CD8-positive, alpha-beta memory T cell (primary cell): Measurements from ENCODE around the gene NTRK2. TPM values are rescaled to one million over a fixed set of nuclear protein-coding genes. Genes with fewer than 3 reads are reported as not detected.

Source experiments
- CTCF ChIA-PET: fragments of 350-600 bp; sonication (Branson Sonifier 250); formaldehyde crosslinking; loops from one replicate; lab custom pipeline; 2021; ENCODE audit warnings: antibody characterized with exemption; lab: Charles Lee
- POLR2A ChIA-PET: fragments of 350-600 bp; sonication (Branson Sonifier 250); formaldehyde crosslinking; loops from one replicate; lab custom pipeline; 2021; ENCODE audit warnings: antibody characterized with exemption; lab: Charles Lee
- DNase-seq, 5 donors: peaks; one replicate each; pipeline versions ENCODE4 v3.0.0 to v3.0.0-alpha.2; 2020 to 2022; ENCODE audit warnings: mixed read lengths in 1 of 5
- H3K27ac ChIP-seq: one replicate; pipeline ENCODE4 v1.7.0; 2013; ENCODE audit warnings: low read depth, mild to moderate bottlenecking, low read length, moderate library complexity
- H3K27me3 ChIP-seq: 2 replicates; pipeline ENCODE4 v1.7.0; 2013; ENCODE audit warnings: low read length, mild to moderate bottlenecking; ENCODE audit not compliant: insufficient read depth, poor library complexity, severe bottlenecking
- H3K36me3 ChIP-seq: 2 replicates; pipeline ENCODE4 v1.7.0; 2013; ENCODE audit warnings: mild to moderate bottlenecking, low read length, moderate library complexity; ENCODE audit not compliant: insufficient read depth
- H3K4me1 ChIP-seq: 2 replicates; pipeline ENCODE4 v1.7.0; 2013; ENCODE audit warnings: mild to moderate bottlenecking, low read length, moderate library complexity; ENCODE audit not compliant: insufficient read depth
- H3K4me3 ChIP-seq: 2 replicates; pipeline ENCODE4 v1.7.0; 2013; ENCODE audit warnings: mild to moderate bottlenecking, low read length
- H3K9me3 ChIP-seq: 2 replicates; pipeline ENCODE4 v1.7.0; 2013; ENCODE audit warnings: mild to moderate bottlenecking, low read length
- H3K27ac Mint-ChIP-seq, 8 donors: one replicate each; pipeline ENCODE4 v1.8.0; 2020 to 2021; ENCODE audit warnings: mixed read lengths in 8 of 8, mild to moderate bottlenecking in 6 of 8, inconsistent platforms in 3 of 8, moderate library complexity in 3 of 8
- H3K27me3 Mint-ChIP-seq, 2 donors: one replicate each; pipeline ENCODE4 v1.8.0; 2020 to 2021; ENCODE audit warnings: mixed read lengths in 2 of 2, mild to moderate bottlenecking in 1 of 2, moderate library complexity in 1 of 2
- H3K36me3 Mint-ChIP-seq, 3 donors: one replicate each; pipeline ENCODE4 v1.8.0; 2020 to 2021; ENCODE audit warnings: mixed read lengths in 3 of 3, inconsistent platforms in 1 of 3, mild to moderate bottlenecking in 1 of 3
- H3K4me1 Mint-ChIP-seq, 3 donors: one replicate each; pipeline ENCODE4 v1.8.0; 2020 to 2021; ENCODE audit warnings: mixed read lengths in 3 of 3, inconsistent platforms in 1 of 3, mild to moderate bottlenecking in 1 of 3
- H3K4me3 Mint-ChIP-seq, 7 donors: one replicate each; pipeline ENCODE4 v1.8.0; 2020 to 2021; ENCODE audit warnings: mixed read lengths in 7 of 7, mild to moderate bottlenecking in 6 of 7, moderate library complexity in 4 of 7, inconsistent platforms in 2 of 7
- H3K9me3 Mint-ChIP-seq, 5 donors: one replicate each; pipeline ENCODE4 v1.8.0; 2020 to 2022; ENCODE audit warnings: mixed read lengths in 5 of 5, mild to moderate bottlenecking in 3 of 5, moderate library complexity in 2 of 5, inconsistent platforms in 1 of 5
- polyA plus RNA-seq: library from polyadenylated mRNA; unstranded; fragments of 300-500 nt; fragmentation: Illumina TruSeq; gene quantifications from one replicate; pipeline ENCODE4 v1.2.3, GENCODE V29; 2021
- total RNA-seq, 2 experiments: library from RNA; stranded (reverse); gene quantifications; one replicate each; pipeline ENCODE4 v1.2.3, GENCODE V29; 2021

The NTRK2 gene
- total and polyA plus RNA-seq, 3 experiments from 2014 or later, result 0.26 to 0.38 TPM; not detected in 1

DNA sequence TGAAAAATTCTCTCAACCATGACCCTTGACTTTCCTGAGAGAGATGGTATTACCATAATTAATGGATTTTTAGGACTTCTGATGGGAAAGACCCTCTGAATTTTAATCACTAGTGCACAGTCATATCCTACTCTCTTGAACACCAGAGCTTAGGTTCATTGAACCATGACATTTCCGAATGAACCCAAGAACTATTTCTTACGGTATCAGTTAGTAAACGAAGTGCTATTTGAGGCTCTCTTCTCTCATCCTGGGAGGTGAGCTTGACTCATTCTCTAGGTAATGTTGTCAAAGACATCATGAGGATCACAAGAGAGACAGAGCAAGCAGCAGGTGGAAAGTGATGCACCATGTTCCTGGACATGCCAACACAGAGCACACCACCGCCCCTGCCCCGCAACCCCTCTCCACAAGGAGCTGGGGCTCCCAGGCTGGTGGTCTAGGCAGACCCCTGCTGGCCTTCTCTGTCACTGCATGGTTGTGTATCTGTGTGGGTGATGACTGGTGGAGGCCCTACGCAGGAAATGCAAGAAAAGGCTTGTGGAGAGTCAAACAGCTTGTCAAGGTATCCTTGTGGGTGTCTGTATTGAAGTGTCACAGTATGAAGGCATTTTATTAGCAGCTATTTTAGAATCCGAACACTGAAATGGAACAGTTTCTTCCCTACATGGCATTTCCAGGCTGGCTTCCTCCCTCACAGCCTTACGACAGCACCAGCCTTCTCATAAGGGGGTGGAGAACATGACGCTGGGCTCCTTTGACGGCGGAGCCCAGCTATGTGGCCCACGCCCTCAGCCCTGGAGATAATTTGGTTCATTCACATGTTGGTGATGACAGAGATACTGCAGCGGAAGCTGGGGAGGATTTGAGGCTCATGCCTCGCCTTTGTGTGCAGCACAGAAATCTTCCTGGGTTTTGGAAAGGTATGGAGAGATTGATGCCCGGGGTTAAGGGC lies 297.6 kb downstream of the NTRK2 start:
- POLR2A ChIA-PET, result no interaction called here
- Histone ChIP-seq H3K27me3 (no peaks in the 10 kb centered on the region), H3K36me3 (no peaks in the 10 kb centered on the region), H3K4me3 (no peak overlapping the region), H3K9me3 (no peaks in the 10 kb centered on the region), H3K27ac (no peak overlapping the region), H3K4me1 (no peaks in the 10 kb centered on the region)
- Mint-ChIP-seq H3K4me3 (no peak overlapping the region), H3K36me3 (no peaks in the 10 kb centered on the region), H3K27me3 (peaks cover 2 to 5% of the 10 kb centered on the region in 2 donors), H3K27ac (no peak overlapping the region), H3K9me3 (no peaks in the 10 kb centered on the region), H3K4me1 (no peaks in the 10 kb centered on the region)
- CTCF ChIA-PET, result no interaction called here
- no peak for DNase-seq

DNA sequence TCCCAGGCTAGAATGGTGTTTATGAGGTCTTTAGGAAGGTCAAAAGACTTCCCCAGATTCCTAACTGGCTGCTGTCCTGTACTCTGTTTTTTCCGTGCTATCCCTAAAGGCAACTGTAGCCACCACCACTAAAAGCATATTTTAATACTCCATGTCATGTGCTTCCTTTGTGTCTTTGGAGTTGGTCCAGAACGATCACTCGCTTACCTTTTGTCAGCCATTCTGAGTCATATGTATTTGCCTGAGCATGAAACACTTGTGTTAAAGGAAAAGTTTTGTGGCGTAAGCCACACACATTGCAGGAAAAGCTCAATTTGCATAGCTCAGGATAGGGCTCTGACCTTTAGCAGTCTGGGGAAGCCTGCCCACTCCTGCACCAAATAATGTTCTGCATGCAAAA lies 299.6 kb downstream of the NTRK2 start:
- Histone ChIP-seq H3K27me3 (no peaks in the 10 kb centered on the region), H3K27ac (no peak overlapping the region), H3K9me3 (no peaks in the 10 kb centered on the region), H3K4me3 (no peak overlapping the region), H3K36me3 (no peaks in the 10 kb centered on the region), H3K4me1 (no peaks in the 10 kb centered on the region)
- peak overlapping the region in 1 of 8 donors; percentile 73 for H3K27ac Mint-ChIP-seq
- no peaks in the 10 kb centered on the region for H3K4me1 Mint-ChIP-seq
- peaks cover 2 to 5% of the 10 kb centered on the region in 2 donors for H3K27me3 Mint-ChIP-seq
- H3K4me3 Mint-ChIP-seq, result no peak overlapping the region
- no peaks in the 10 kb centered on the region for H3K9me3 Mint-ChIP-seq
- ChIA-PET POLR2A (no interaction called here), CTCF (no interaction called here)
- H3K36me3 Mint-ChIP-seq, result no peaks in the 10 kb centered on the region
- DNase-seq, result no peak

DNA sequence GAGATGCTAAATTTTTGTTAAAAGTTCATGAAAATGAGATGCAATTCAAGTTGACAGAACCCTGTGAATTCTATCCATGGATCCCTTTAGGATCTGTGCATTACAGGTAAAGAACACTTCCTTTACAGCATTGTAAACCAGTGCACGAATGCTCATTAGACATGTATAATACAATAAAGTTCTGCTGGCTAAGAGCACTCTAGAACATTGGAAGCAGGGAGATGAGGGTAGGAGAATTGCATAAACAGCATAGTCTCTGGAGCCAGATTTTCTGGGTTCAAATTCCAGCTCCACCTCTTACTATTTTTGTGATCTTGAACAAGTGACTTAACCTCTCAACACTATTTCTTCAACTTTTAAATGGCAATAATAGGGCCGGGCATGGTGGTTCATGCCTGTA lies 300.2 kb downstream of the NTRK2 start:
- Histone ChIP-seq H3K9me3 (no peaks in the 10 kb centered on the region), H3K27me3 (no peaks in the 10 kb centered on the region), H3K4me1 (no peaks in the 10 kb centered on the region), H3K27ac (no peak overlapping the region), H3K36me3 (no peaks in the 10 kb centered on the region), H3K4me3 (no peak overlapping the region)
- no peaks in the 10 kb centered on the region for H3K9me3 Mint-ChIP-seq
- no peak for DNase-seq
- H3K36me3 Mint-ChIP-seq, result no peaks in the 10 kb centered on the region
- peaks cover 2 to 5% of the 10 kb centered on the region in 2 donors for H3K27me3 Mint-ChIP-seq
- H3K27ac Mint-ChIP-seq, result no peak overlapping the region
- no peak overlapping the region for H3K4me3 Mint-ChIP-seq
- CTCF ChIA-PET, result no interaction called here
- POLR2A ChIA-PET, result no interaction called here
- no peaks in the 10 kb centered on the region for H3K4me1 Mint-ChIP-seq

DNA sequence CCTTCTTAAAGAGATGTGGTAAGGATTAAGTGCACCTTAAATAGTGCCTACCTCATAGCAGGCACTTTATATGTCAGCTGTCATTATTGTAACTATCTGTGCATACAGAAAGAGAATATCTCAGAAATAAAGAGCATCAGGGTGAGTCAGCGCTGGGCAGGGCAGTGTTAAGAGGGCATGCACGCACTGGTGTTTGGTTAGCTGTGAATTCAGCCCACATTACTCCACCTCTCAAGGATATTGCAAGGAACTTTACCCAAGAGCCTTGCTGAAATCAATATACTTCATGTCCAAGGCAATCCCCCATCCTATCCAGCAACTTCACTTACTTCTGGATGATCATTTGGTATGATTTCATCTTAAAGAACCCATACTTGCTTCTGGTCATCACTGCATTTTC lies 300.9 kb downstream of the NTRK2 start:
- DNase-seq, result no peak
- Histone ChIP-seq H3K36me3 (no peaks in the 10 kb centered on the region), H3K4me3 (no peak overlapping the region), H3K27me3 (no peaks in the 10 kb centered on the region), H3K4me1 (no peaks in the 10 kb centered on the region), H3K27ac (no peak overlapping the region), H3K9me3 (no peaks in the 10 kb centered on the region)
- peaks cover 2 to 5% of the 10 kb centered on the region in 2 donors for H3K27me3 Mint-ChIP-seq
- no peaks in the 10 kb centered on the region for H3K36me3 Mint-ChIP-seq
- POLR2A ChIA-PET, result no interaction called here
- no peaks in the 10 kb centered on the region for H3K9me3 Mint-ChIP-seq
- CTCF ChIA-PET, result no interaction called here
- H3K4me3 Mint-ChIP-seq, result no peak overlapping the region
- H3K27ac Mint-ChIP-seq, result no peak overlapping the region
- no peaks in the 10 kb centered on the region for H3K4me1 Mint-ChIP-seq

DNA sequence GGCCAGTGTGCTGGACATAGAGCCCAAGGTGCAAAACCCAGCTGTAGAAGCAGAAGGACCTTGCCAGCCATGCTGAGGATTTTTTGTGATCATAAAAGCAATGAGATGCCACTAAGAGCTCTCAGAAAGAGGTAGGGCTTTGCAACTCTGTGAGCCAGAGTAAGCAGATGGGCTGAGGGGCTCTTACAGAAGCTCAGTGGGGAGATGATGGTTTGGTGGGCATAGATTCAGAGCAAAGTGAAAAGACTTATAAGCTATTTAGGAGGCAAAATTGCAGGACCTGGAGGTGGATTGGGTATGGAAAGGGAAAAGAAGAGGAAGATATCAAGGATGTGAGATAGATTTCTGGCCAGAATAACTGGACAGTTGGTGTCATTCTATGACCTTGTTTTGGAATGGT lies 302.0 kb downstream of the NTRK2 start:
- POLR2A ChIA-PET, result no interaction called here
- Mint-ChIP-seq H3K36me3 (no peaks in the 10 kb centered on the region), H3K27me3 (peaks cover 2 to 5% of the 10 kb centered on the region in 2 donors), H3K27ac (no peak overlapping the region), H3K9me3 (no peaks in the 10 kb centered on the region), H3K4me3 (no peak overlapping the region), H3K4me1 (no peaks in the 10 kb centered on the region)
- Histone ChIP-seq H3K4me3 (no peak overlapping the region), H3K4me1 (no peaks in the 10 kb centered on the region), H3K27ac (no peak overlapping the region), H3K9me3 (no peaks in the 10 kb centered on the region), H3K36me3 (no peaks in the 10 kb centered on the region), H3K27me3 (no peaks in the 10 kb centered on the region)
- CTCF ChIA-PET, result no interaction called here
- no peak for DNase-seq

DNA sequence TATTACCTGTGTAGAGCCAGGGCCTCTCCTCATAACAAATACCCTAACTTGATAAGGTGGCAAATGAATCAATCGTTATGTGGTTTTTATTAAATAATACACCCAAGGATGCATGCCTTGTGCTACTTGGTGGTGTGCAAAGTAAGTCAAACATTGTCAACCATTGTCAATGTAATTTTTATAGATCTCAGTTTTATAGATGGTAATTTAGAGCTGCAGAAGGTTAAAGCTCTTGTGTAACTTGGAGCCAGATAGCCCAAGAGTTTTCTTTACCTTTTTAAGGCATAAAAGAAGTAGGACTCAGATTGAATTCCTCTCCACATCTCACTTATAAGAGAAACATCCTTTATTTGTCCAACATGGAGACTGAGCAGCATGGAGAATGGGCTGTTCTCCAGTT lies 304.7 kb downstream of the NTRK2 start:
- H3K36me3 Mint-ChIP-seq, result no peaks in the 10 kb centered on the region
- no peaks in the 10 kb centered on the region for H3K4me1 ChIP-seq
- DNase-seq, result no peak
- H3K4me3 ChIP-seq, result no peak overlapping the region
- no peaks in the 10 kb centered on the region for H3K4me1 Mint-ChIP-seq
- no peaks in the 10 kb centered on the region for H3K36me3 ChIP-seq
- ChIA-PET POLR2A (no interaction called here), CTCF (no interaction called here)
- H3K9me3 Mint-ChIP-seq, result no peaks in the 10 kb centered on the region
- H3K27ac ChIP-seq, result no peak overlapping the region
- no peaks in the 10 kb centered on the region for H3K9me3 ChIP-seq
- no peaks in the 10 kb centered on the region for H3K27me3 Mint-ChIP-seq
- H3K27ac Mint-ChIP-seq, result no peak overlapping the region
- H3K4me3 Mint-ChIP-seq, result no peak overlapping the region
- H3K27me3 ChIP-seq, result no peaks in the 10 kb centered on the region

DNA sequence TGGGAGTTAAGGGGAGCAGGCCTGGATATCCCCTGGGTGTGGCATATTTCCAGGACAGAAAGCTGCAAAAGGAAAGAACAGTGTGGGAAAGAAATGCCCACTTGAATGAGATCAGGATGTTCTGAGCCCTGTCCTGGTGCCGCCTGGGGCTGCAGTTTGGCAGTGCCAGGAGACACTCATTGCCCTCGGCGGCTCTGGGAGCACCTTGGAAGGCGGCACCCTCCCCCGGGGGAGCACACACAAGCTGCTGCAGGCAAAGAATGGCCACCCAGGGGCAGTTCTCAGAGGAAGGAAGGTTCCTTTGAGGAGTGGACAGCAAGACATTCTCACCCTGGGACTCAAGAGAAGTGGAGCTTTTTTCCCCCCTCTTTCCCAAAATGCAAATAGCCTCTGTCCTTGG lies 305.3 kb downstream of the NTRK2 start:
- H3K27ac ChIP-seq, result no peak overlapping the region
- H3K4me3 ChIP-seq, result no peak overlapping the region
- no peaks in the 10 kb centered on the region for H3K9me3 ChIP-seq
- DNase-seq, result no peak
- no peaks in the 10 kb centered on the region for H3K27me3 Mint-ChIP-seq
- no peaks in the 10 kb centered on the region for H3K27me3 ChIP-seq
- no peaks in the 10 kb centered on the region for H3K36me3 Mint-ChIP-seq
- CTCF ChIA-PET, result no interaction called here
- no peak overlapping the region for H3K4me3 Mint-ChIP-seq
- H3K9me3 Mint-ChIP-seq, result no peaks in the 10 kb centered on the region
- no peaks in the 10 kb centered on the region for H3K36me3 ChIP-seq
- no peaks in the 10 kb centered on the region for H3K4me1 Mint-ChIP-seq
- POLR2A ChIA-PET, result no interaction called here
- H3K4me1 ChIP-seq, result no peaks in the 10 kb centered on the region
- no peak overlapping the region for H3K27ac Mint-ChIP-seq

DNA sequence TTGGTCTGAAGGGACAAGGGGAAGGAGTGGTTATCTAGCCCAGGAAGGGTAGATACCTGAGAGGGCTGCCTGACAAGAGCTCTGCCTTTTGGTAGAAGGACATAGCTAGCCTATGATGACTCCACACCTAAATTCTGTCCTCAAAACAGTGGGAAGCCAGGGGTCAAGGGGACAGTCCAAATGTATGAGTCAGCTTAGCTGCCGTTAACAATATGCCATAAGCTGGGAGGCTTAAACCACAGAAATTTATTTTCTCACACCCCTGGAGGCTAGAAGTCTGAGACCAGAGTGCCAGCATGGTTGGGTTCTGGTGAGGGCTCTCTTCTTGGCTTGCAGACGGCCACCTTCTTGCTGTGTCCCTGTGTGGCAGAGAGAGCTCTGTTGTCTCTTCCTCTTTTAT lies 306.4 kb downstream of the NTRK2 start:
- ChIA-PET POLR2A (no interaction called here), CTCF (no interaction called here)
- H3K4me1 ChIP-seq, result no peaks in the 10 kb centered on the region
- no peaks in the 10 kb centered on the region for H3K27me3 ChIP-seq
- no peak overlapping the region for H3K4me3 ChIP-seq
- no peaks in the 10 kb centered on the region for H3K9me3 ChIP-seq
- H3K36me3 Mint-ChIP-seq, result no peaks in the 10 kb centered on the region
- no peak for DNase-seq
- no peak overlapping the region for H3K27ac Mint-ChIP-seq
- H3K36me3 ChIP-seq, result no peaks in the 10 kb centered on the region
- no peaks in the 10 kb centered on the region for H3K27me3 Mint-ChIP-seq
- H3K27ac ChIP-seq, result no peak overlapping the region
- no peaks in the 10 kb centered on the region for H3K4me1 Mint-ChIP-seq
- no peak overlapping the region for H3K4me3 Mint-ChIP-seq
- H3K9me3 Mint-ChIP-seq, result peaks cover 0 to 4% (median 0%) of the 10 kb centered on the region in 5 donors
